ENCODE results near the gene LPP. TPM values are rescaled to one million over a fixed set of nuclear protein-coding genes. Genes with fewer than 3 reads are reported as not detected.

LPP gene
- total RNA-seq, 1 experiment from 2014 or later, result 54.0 TPM

DNA sequence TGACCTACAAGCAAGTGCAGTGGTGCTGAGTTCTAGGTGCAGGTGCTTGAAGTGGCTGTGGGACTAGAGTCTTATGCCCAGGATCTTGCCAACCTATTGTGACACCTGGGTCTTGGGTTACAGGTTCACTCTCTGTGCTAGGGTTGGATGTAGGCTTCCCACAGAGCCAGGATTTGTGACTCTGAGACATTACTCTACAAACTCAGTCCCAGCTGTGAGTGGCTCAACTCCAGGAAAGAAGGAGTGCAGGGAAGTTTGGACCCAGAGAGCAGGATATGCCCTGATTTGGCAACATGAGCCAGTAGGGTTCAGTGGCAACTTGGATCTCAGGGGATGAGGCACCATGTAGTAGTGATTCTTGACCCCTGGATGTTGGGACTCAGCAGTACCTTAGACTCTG is 182.2 kb downstream of the LPP start (continued):
- TF ChIP-seq EZH2 (IDR thresholded peaks at IDR 0.05), result no peak
- TF ChIP-seq EGR1 (IDR thresholded peaks at IDR 0.05; ENCODE audit: low read depth), result no peak
- no peak for TF ChIP-seq YY1 (IDR thresholded peaks at IDR 0.05; ENCODE audit: extremely low read depth, insufficient replicate concordance, low read depth, low read length)
- no peak for TF ChIP-seq CBX3 (IDR thresholded peaks at IDR 0.05; ENCODE audit: low read depth)

DNA sequence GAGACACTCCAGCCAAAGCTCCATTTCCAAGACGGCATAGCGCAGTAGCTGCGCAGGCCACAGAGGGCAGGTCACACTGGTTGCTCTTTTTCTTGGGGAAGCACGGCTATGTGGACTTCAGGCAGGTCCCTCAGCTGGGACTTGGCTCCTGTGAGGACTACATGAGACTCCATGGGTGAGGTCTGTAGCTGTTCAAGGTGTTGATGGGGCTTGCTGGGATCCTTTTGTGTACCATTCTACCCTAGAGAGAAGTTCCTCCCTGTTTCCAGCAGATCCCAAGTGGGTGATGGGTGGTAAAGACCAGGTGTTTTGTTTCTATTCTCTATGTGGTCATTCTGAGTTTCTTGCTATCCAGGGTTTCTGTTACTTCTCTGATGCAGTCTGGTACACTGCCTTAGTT is 183.3 kb downstream of the LPP start:
- H3K27ac ChIP-seq (ENCODE audit: low read depth, low read length), result no peak overlapping the region
- H3K9me2 ChIP-seq (ENCODE audit: insufficient read depth), result no peaks in the 10 kb centered on the region
- intact Hi-C loops (cut with micrococcal nuclease), result no loop called here
- BruUV-seq (replicated peaks), result no TSS peak
- no peaks in the 10 kb centered on the region for H3K4me1 ChIP-seq (ENCODE audit: control insufficient read depth in 1 of 2, insufficient read depth in 2 of 2, low read length in 2 of 2)
- H3K9me3 ChIP-seq (ENCODE audit: control insufficient read depth in 1 of 2, insufficient read depth in 1 of 2, low read depth in 1 of 2, low read length in 2 of 2), result no peaks in the 10 kb centered on the region
- no peak for TF ChIP-seq ZNF274 (IDR thresholded peaks at IDR 0.05; ENCODE audit: low read depth, low read length)
- TF ChIP-seq, protein P1, sequence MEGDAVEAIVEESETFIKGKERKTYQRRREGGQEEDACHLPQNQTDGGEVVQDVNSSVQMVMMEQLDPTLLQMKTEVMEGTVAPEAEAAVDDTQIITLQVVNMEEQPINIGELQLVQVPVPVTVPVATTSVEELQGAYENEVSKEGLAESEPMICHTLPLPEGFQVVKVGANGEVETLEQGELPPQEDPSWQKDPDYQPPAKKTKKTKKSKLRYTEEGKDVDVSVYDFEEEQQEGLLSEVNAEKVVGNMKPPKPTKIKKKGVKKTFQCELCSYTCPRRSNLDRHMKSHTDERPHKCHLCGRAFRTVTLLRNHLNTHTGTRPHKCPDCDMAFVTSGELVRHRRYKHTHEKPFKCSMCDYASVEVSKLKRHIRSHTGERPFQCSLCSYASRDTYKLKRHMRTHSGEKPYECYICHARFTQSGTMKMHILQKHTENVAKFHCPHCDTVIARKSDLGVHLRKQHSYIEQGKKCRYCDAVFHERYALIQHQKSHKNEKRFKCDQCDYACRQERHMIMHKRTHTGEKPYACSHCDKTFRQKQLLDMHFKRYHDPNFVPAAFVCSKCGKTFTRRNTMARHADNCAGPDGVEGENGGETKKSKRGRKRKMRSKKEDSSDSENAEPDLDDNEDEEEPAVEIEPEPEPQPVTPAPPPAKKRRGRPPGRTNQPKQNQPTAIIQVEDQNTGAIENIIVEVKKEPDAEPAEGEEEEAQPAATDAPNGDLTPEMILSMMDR (IDR thresholded peaks at IDR 0.05 in 2 of 3, conservative IDR thresholded peaks at IDR 0.05 in 1 of 3; ENCODE audit: borderline replicate concordance in 1 of 3, insufficient read depth in 1 of 3, low read depth in 2 of 3, low read length in 2 of 3), result no peak
- TF ChIP-seq EGR1 (IDR thresholded peaks at IDR 0.05; ENCODE audit: low read depth), result no peak
- H2AFZ ChIP-seq (ENCODE audit: low read depth, low read length, poor library complexity, severe bottlenecking), result no peak overlapping the region
- POLR2A ChIA-PET, result no interaction called here
- H4K20me1 ChIP-seq (ENCODE audit: insufficient read depth), result no peaks in the 10 kb centered on the region
- H3K9ac ChIP-seq (ENCODE audit: low read length), result no peak overlapping the region
- no peak for DNase-seq (ENCODE audit: low read depth, low spot score)
- no peaks in the 10 kb centered on the region for H3K27me3 ChIP-seq (ENCODE audit: insufficient read depth, low read length)
- H3K4me2 ChIP-seq (ENCODE audit: low read length), result no peak overlapping the region
- H3K4me3 ChIP-seq (replicated peaks in 1 of 2; ENCODE audit: low read depth in 1 of 2, low read length in 2 of 2), result no peak overlapping the region
- no peaks in the 10 kb centered on the region for H3K36me3 ChIP-seq (ENCODE audit: control insufficient read depth in 1 of 2, insufficient read depth in 2 of 2, low read length in 2 of 2)
- no peak for ATAC-seq
- CTCF ChIA-PET, result no interaction called here
- RAD21 ChIA-PET (ENCODE audit: low non-redundant PET in 1 of 2, low total read pairs in 2 of 2, uncharacterized antibody in 2 of 2, unreplicated experiment in 2 of 2), result no interaction called here
- H3K79me2 ChIP-seq (ENCODE audit: insufficient read depth, low read length), result no peaks in the 10 kb centered on the region

DNA sequence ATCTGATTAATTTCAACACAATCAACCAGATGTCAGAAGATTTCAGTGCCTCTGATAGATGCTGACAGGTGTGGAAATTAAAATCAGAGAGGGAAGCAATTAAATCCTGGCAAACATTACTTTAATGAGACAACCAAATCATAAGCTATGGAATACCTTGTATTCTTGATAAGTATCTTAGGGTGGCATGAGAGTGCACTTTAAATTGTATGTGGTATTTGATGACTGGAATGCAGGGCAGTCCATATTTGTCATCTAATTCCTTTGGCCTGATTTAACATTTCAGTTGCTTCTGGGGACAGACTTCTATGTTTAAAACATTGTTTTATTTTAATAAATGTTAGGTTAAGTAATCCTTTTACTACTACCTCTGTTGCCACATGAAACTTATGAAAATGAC is 184.1 kb downstream of the LPP start:
- Histone ChIP-seq H3K27ac (ENCODE audit: low read depth, low read length) (no peak overlapping the region), H3K4me2 (ENCODE audit: low read length) (no peak overlapping the region), H3K27me3 (ENCODE audit: insufficient read depth, low read length) (no peaks in the 10 kb centered on the region), H3K36me3 (ENCODE audit: control insufficient read depth in 1 of 2, insufficient read depth in 2 of 2, low read length in 2 of 2) (no peaks in the 10 kb centered on the region), H3K9me3 (ENCODE audit: control insufficient read depth in 1 of 2, insufficient read depth in 1 of 2, low read depth in 1 of 2, low read length in 2 of 2) (no peaks in the 10 kb centered on the region), H4K20me1 (ENCODE audit: insufficient read depth) (no peaks in the 10 kb centered on the region), H3K4me3 (replicated peaks in 1 of 2; ENCODE audit: low read depth in 1 of 2, low read length in 2 of 2) (no peak overlapping the region), H2AFZ (ENCODE audit: low read depth, low read length, poor library complexity, severe bottlenecking) (no peak overlapping the region), H3K9me2 (ENCODE audit: insufficient read depth) (no peaks in the 10 kb centered on the region), H3K4me1 (ENCODE audit: control insufficient read depth in 1 of 2, insufficient read depth in 2 of 2, low read length in 2 of 2) (no peaks in the 10 kb centered on the region), H3K9ac (ENCODE audit: low read length) (no peak overlapping the region), H3K79me2 (ENCODE audit: insufficient read depth, low read length) (no peaks in the 10 kb centered on the region)
- intact Hi-C loops (cut with micrococcal nuclease), result no loop called here
- ATAC-seq, result no peak
- BruUV-seq (replicated peaks), result no TSS peak
- ChIA-PET RAD21 (ENCODE audit: low non-redundant PET in 1 of 2, low total read pairs in 2 of 2, uncharacterized antibody in 2 of 2, unreplicated experiment in 2 of 2) (no interaction called here), CTCF (no interaction called here), POLR2A (no interaction called here)
- DNase-seq (ENCODE audit: low read depth, low spot score), result no peak
- TF ChIP-seq POLR2AphosphoS5 (IDR thresholded peaks at IDR 0.05; ENCODE audit: low read depth, low read length) (no peak), EZH2 (IDR thresholded peaks at IDR 0.05) (no peak), CEBPB (IDR thresholded peaks at IDR 0.05; ENCODE audit: low read depth) (no peak), ZFX (IDR thresholded peaks at IDR 0.05) (no peak), CBX3 (IDR thresholded peaks at IDR 0.05; ENCODE audit: low read depth) (no peak), SRF (IDR thresholded peaks at IDR 0.05; ENCODE audit: low read depth) (no peak)
- TF ChIP-seq, protein P2, sequence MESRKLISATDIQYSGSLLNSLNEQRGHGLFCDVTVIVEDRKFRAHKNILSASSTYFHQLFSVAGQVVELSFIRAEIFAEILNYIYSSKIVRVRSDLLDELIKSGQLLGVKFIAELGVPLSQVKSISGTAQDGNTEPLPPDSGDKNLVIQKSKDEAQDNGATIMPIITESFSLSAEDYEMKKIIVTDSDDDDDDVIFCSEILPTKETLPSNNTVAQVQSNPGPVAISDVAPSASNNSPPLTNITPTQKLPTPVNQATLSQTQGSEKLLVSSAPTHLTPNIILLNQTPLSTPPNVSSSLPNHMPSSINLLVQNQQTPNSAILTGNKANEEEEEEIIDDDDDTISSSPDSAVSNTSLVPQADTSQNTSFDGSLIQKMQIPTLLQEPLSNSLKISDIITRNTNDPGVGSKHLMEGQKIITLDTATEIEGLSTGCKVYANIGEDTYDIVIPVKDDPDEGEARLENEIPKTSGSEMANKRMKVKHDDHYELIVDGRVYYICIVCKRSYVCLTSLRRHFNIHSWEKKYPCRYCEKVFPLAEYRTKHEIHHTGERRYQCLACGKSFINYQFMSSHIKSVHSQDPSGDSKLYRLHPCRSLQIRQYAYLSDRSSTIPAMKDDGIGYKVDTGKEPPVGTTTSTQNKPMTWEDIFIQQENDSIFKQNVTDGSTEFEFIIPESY (IDR thresholded peaks at IDR 0.05; ENCODE audit: extremely low read depth, insufficient replicate concordance, low read length), result no peak
- TF ChIP-seq, protein P3, sequence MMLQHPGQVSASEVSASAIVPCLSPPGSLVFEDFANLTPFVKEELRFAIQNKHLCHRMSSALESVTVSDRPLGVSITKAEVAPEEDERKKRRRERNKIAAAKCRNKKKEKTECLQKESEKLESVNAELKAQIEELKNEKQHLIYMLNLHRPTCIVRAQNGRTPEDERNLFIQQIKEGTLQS (IDR thresholded peaks at IDR 0.05), result no peak
- TF ChIP-seq, protein P1 (IDR thresholded peaks at IDR 0.05 in 2 of 3, conservative IDR thresholded peaks at IDR 0.05 in 1 of 3; ENCODE audit: borderline replicate concordance in 1 of 3, insufficient read depth in 1 of 3, low read depth in 2 of 3, low read length in 2 of 3), result no peak
